ENCODE results near the gene HMX3. TPM values are rescaled to one million over a fixed set of nuclear protein-coding genes. Genes with fewer than 3 reads are reported as not detected.

The HMX3 gene
- total RNA-seq, 6 experiments from 2014 or later = not detected

GRCh38 chr10:123160311-123160980, 24.7 kb downstream of the HMX3 start:
- DNase-seq (no peak), ATAC-seq (no peak)
- TF ChIP-seq POLR2A (IDR thresholded peaks at IDR 0.05) = no peak
- no peak for TF ChIP-seq CTCF (IDR thresholded peaks at IDR 0.05)
- intact Hi-C loops (cut with DNase I) = no loop called here
- Histone ChIP-seq H3K4me1 (peaks cover 0 to 18% (median 1%) of the 10 kb centered on the region in 4 donors), H3K9me3 (no peaks in the 10 kb centered on the region), H3K4me3 (no peak overlapping the region), H3K27ac (no peak overlapping the region), H3K36me3 (peaks cover 0 to 61% (median 23%) of the 10 kb centered on the region in 4 donors), H3K27me3 (no peaks in the 10 kb centered on the region)
- 62% methylated on average over 9 of the region's 11 CpGs for WGBS (ENCODE audit: insufficient coverage, low coverage, low lambda C conversion rate, missing lambda C conversion rate)

- H3K9me3 ChIP-seq = no peaks in the 10 kb centered on the region
Observed at GRCh38 chr10:123164319-123164718, 28.5 kb downstream of the HMX3 start.

GRCh38 chr10:123165445-123166072, 29.8 kb downstream of the HMX3 start:
- 71% methylated on average over 4 of the region's 4 CpGs for WGBS (ENCODE audit: insufficient coverage, low coverage, low lambda C conversion rate, missing lambda C conversion rate)
- H3K9me3 ChIP-seq = no peaks in the 10 kb centered on the region
- intact Hi-C loops (cut with DNase I) = no loop called here
- no peak for TF ChIP-seq POLR2A (IDR thresholded peaks at IDR 0.05)
- no peak for TF ChIP-seq CTCF (IDR thresholded peaks at IDR 0.05)
- H3K27me3 ChIP-seq = no peaks in the 10 kb centered on the region
- DNase-seq (no peak), ATAC-seq (no peak)
- no peak overlapping the region for H3K27ac ChIP-seq
- H3K4me1 ChIP-seq = peaks cover 0 to 2% (median 0%) of the 10 kb centered on the region in 4 donors
- H3K4me3 ChIP-seq = no peak overlapping the region
- H3K36me3 ChIP-seq = peaks cover 0 to 38% (median 13%) of the 10 kb centered on the region in 4 donors

More at GRCh38 chr10:123164319-123164718, 28.5 kb downstream of the HMX3 start:
- Histone ChIP-seq H3K36me3 (peaks cover 0 to 42% (median 13%) of the 10 kb centered on the region in 4 donors), H3K4me1 (no peaks in the 10 kb centered on the region), H3K4me3 (no peak overlapping the region), H3K27ac (no peak overlapping the region), H3K27me3 (no peaks in the 10 kb centered on the region)
- no peak for DNase-seq
- no peak for ATAC-seq
- intact Hi-C loops (cut with DNase I) = no loop called here
- TF ChIP-seq CTCF (IDR thresholded peaks at IDR 0.05) (no peak), POLR2A (IDR thresholded peaks at IDR 0.05) (no peak)
- 93% methylated on average over 2 of the region's 2 CpGs for WGBS (ENCODE audit: insufficient coverage, low coverage, low lambda C conversion rate, missing lambda C conversion rate)

GRCh38 chr10:123166618-123167017, 30.8 kb downstream of the HMX3 start:
- intact Hi-C loops (cut with DNase I) = no loop called here
- ATAC-seq = no peak
- H3K4me1 ChIP-seq = peaks cover 0 to 5% (median 0%) of the 10 kb centered on the region in 4 donors
- no peaks in the 10 kb centered on the region for H3K27me3 ChIP-seq
- WGBS (ENCODE audit: insufficient coverage, low coverage, low lambda C conversion rate, missing lambda C conversion rate) = 86% methylated on average over 2 of the region's 2 CpGs
- DNase-seq = no peak
- no peaks in the 10 kb centered on the region for H3K9me3 ChIP-seq
- no peak for TF ChIP-seq CTCF (IDR thresholded peaks at IDR 0.05)
- H3K27ac ChIP-seq = no peak overlapping the region
- H3K36me3 ChIP-seq = peaks cover 0 to 29% (median 12%) of the 10 kb centered on the region in 4 donors
- no peak overlapping the region for H3K4me3 ChIP-seq
